Mesenchymal stem cell (in vitro differentiated cells and primary cell): ENCODE data around the gene PKNOX2.

Experiments used
- DNase-seq: peaks from one replicate; pipeline ENCODE4 v3.0.0-alpha.2; 2013
- H2AFZ ChIP-seq: one replicate; pipeline ENCODE4 v1.6.1; 2013; ENCODE audit warnings: low read depth, mild to moderate bottlenecking, control low read depth, inconsistent platforms, low read length, moderate library complexity
- H2AK5ac ChIP-seq: 2 replicates; pipeline ENCODE4 v1.6.1; 2013; ENCODE audit warnings: low read length, moderate library complexity, mild to moderate bottlenecking, inconsistent platforms; ENCODE audit not compliant: severe bottlenecking
- H2BK120ac ChIP-seq: one replicate; pipeline ENCODE4 v1.6.1; 2013; ENCODE audit warnings: low read depth, mild to moderate bottlenecking, inconsistent platforms, low read length, moderate library complexity
- H2BK12ac ChIP-seq, 2 experiments: one replicate each; pipeline ENCODE4 v1.6.1; 2013; ENCODE audit warnings: inconsistent platforms in 2 of 2, low read length in 2 of 2, mild to moderate bottlenecking in 2 of 2, moderate library complexity in 2 of 2, control low read depth in 1 of 2
- H2BK15ac ChIP-seq: one replicate; pipeline ENCODE4 v1.6.1; 2013; ENCODE audit warnings: mild to moderate bottlenecking, low read depth, inconsistent platforms; ENCODE audit not compliant: poor library complexity, severe bottlenecking
- H2BK5ac ChIP-seq: 2 replicates; pipeline ENCODE4 v1.6.1; 2013; ENCODE audit warnings: low read depth, mild to moderate bottlenecking, low read length, control low read depth, inconsistent platforms; ENCODE audit not compliant: poor library complexity, severe bottlenecking
- H3K14ac ChIP-seq, 2 experiments: one replicate each; pipeline ENCODE4 v1.6.1; 2013; ENCODE audit warnings: inconsistent platforms in 2 of 2, low read length in 2 of 2, control low read depth in 1 of 2, mild to moderate bottlenecking in 1 of 2, moderate library complexity in 1 of 2
- H3K18ac ChIP-seq, 2 experiments: one replicate each; pipeline ENCODE4 v1.6.1; 2013; ENCODE audit warnings: inconsistent platforms in 2 of 2, low read length in 2 of 2, control low read depth in 1 of 2, low read depth in 1 of 2, mild to moderate bottlenecking in 1 of 2
- H3K23ac ChIP-seq, 2 experiments: one replicate each; pipeline ENCODE4 v1.6.1; 2013; ENCODE audit warnings: inconsistent platforms in 2 of 2, low read length in 2 of 2, mild to moderate bottlenecking in 2 of 2, moderate library complexity in 2 of 2, control low read depth in 1 of 2
- H3K27ac ChIP-seq: 2 replicates; pipeline ENCODE4 v1.5.1; 2013; ENCODE audit warnings: mild to moderate bottlenecking, moderate library complexity, low read length, control low read depth, inconsistent platforms; ENCODE audit not compliant: poor library complexity, severe bottlenecking
- H3K27me3 ChIP-seq, 2 experiments: 2 replicates each; pipeline versions ENCODE4 v1.6.1 to v1.7.0; 2013; ENCODE audit warnings: low read length in 2 of 2, mild to moderate bottlenecking in 2 of 2, moderate library complexity in 2 of 2, control low read depth in 1 of 2, inconsistent platforms in 1 of 2; ENCODE audit not compliant: control insufficient read depth in 1 of 2, insufficient read depth in 1 of 2
- H3K36me3 ChIP-seq, 2 experiments: 2 replicates each; pipeline versions ENCODE4 v1.6.1 to v1.7.0; 2013; ENCODE audit warnings: low read length in 2 of 2, control low read depth in 1 of 2, inconsistent platforms in 1 of 2, low read depth in 1 of 2, mild to moderate bottlenecking in 1 of 2; ENCODE audit not compliant: insufficient read depth in 2 of 2, control insufficient read depth in 1 of 2
- H3K4ac ChIP-seq, 2 experiments: one replicate each; pipeline ENCODE4 v1.6.1; 2013; ENCODE audit warnings: inconsistent platforms in 2 of 2, low read length in 2 of 2, mild to moderate bottlenecking in 2 of 2, moderate library complexity in 2 of 2, control low read depth in 1 of 2, low read depth in 1 of 2
- H3K4me1 ChIP-seq: 2 replicates; pipeline ENCODE4 v1.6.1; 2013; ENCODE audit warnings: low read depth, low read length, control low read depth; ENCODE audit not compliant: control insufficient read depth, insufficient read depth
- H3K4me2 ChIP-seq: 2 replicates; pipeline ENCODE4 v1.6.1; 2013; ENCODE audit warnings: low read length, mild to moderate bottlenecking, inconsistent platforms; ENCODE audit not compliant: poor library complexity, severe bottlenecking
- H3K4me3 ChIP-seq, 2 experiments: 2 replicates each; pipeline versions ENCODE4 v1.5.1 to v1.7.0; 2013; ENCODE audit warnings: low read length in 2 of 2, mild to moderate bottlenecking in 2 of 2, control low read depth in 1 of 2, low read depth in 1 of 2; ENCODE audit not compliant: insufficient read depth in 1 of 2
- H3K79me1 ChIP-seq: replicated peaks from 2 replicates; pipeline ENCODE4 v1.6.1; 2013; ENCODE audit warnings: mild to moderate bottlenecking, control low read depth, low read length, inconsistent platforms; ENCODE audit not compliant: poor library complexity, severe bottlenecking
- H3K9ac ChIP-seq: 2 replicates; pipeline ENCODE4 v1.7.0; 2013; ENCODE audit warnings: mild to moderate bottlenecking, low read length, moderate library complexity
- H3K9me3 ChIP-seq: 2 replicates; pipeline ENCODE4 v1.7.0; 2013; ENCODE audit warnings: mild to moderate bottlenecking, low read length; ENCODE audit not compliant: control insufficient read depth
- H4K8ac ChIP-seq: one replicate; pipeline ENCODE4 v1.6.1; 2013; ENCODE audit warnings: inconsistent platforms, mild to moderate bottlenecking, low read length, moderate library complexity
- H4K91ac ChIP-seq: one replicate; pipeline ENCODE4 v1.6.1; 2013; ENCODE audit warnings: mild to moderate bottlenecking, low read length, inconsistent platforms
- WGBS: methylation state at CpG from one replicate; pipeline ENCODE4 v1.1.7; 2013; ENCODE audit warnings: mixed read lengths; 5-methylcytosine and 5-hydroxymethylcytosine counted together

Gene PKNOX2

GRCh38 chr11:125305345-125305744, 140.8 kb downstream of the PKNOX2 start:
- Histone ChIP-seq H2BK120ac (no peak overlapping the region), H3K36me3 (peaks cover 0 to 24% of the 10 kb centered on the region in 2 experiments), H3K27ac (no peak overlapping the region), H3K4me2 (no peak overlapping the region), H4K8ac (no peak overlapping the region), H3K9ac (no peak overlapping the region), H3K4me1 (peaks cover 28% of the 10 kb centered on the region), H3K27me3 (peaks cover 0 to 22% of the 10 kb centered on the region in 2 experiments), H3K4me3 (no peak overlapping the region), H3K4ac (no peak overlapping the region), H3K14ac (peak overlapping the region in 1 of 2 experiments; percentile 71), H2BK15ac (no peak overlapping the region), H3K9me3 (no peaks in the 10 kb centered on the region), H4K91ac (no peak overlapping the region), H3K18ac (no peak overlapping the region), H2BK5ac (no peak overlapping the region), H2AFZ (no peak overlapping the region), H2BK12ac (no peak overlapping the region), H3K23ac (no peak overlapping the region), H2AK5ac (no peak overlapping the region), H3K79me1 (peaks cover 17% of the 10 kb centered on the region)
- DNase-seq: no peak
- 88% methylated on average over 7 of the region's 7 CpGs for WGBS

GRCh38 chr11:125306476-125306875, 141.9 kb downstream of the PKNOX2 start:
- DNase-seq: no peak
- no peak overlapping the region for H2BK12ac ChIP-seq
- H3K4me3 ChIP-seq: no peak overlapping the region
- WGBS: 84% methylated on average over 6 of the region's 7 CpGs
- H3K23ac ChIP-seq: no peak overlapping the region
- peaks cover 23% of the 10 kb centered on the region for H3K4me1 ChIP-seq
- no peak overlapping the region for H2BK120ac ChIP-seq
- no peak overlapping the region for H3K9ac ChIP-seq
- H2BK5ac ChIP-seq: no peak overlapping the region
- no peak overlapping the region for H4K8ac ChIP-seq
- H2AK5ac ChIP-seq: no peak overlapping the region
- peaks cover 0 to 24% of the 10 kb centered on the region in 2 experiments for H3K36me3 ChIP-seq
- peaks cover 21% of the 10 kb centered on the region for H3K79me1 ChIP-seq
- no peak overlapping the region for H2BK15ac ChIP-seq
- no peaks in the 10 kb centered on the region for H3K9me3 ChIP-seq
- H3K4me2 ChIP-seq: no peak overlapping the region
- no peak overlapping the region for H3K27ac ChIP-seq
- peaks cover 0 to 27% of the 10 kb centered on the region in 2 experiments for H3K27me3 ChIP-seq
- H3K14ac ChIP-seq: no peak overlapping the region
- no peak overlapping the region for H3K18ac ChIP-seq
- no peak overlapping the region for H3K4ac ChIP-seq
- H4K91ac ChIP-seq: no peak overlapping the region
- no peak overlapping the region for H2AFZ ChIP-seq

GRCh38 chr11:125308246-125308645, 143.7 kb downstream of the PKNOX2 start:
- Histone ChIP-seq H3K4ac (no peak overlapping the region), H2BK5ac (no peak overlapping the region), H2BK15ac (no peak overlapping the region), H3K27ac (no peak overlapping the region), H2AFZ (no peak overlapping the region), H3K23ac (no peak overlapping the region), H3K4me1 (peaks cover 27% of the 10 kb centered on the region), H4K8ac (no peak overlapping the region), H2BK12ac (no peak overlapping the region), H3K14ac (no peak overlapping the region), H3K79me1 (peaks cover 26% of the 10 kb centered on the region), H3K18ac (no peak overlapping the region), H3K27me3 (peaks cover 0 to 43% of the 10 kb centered on the region in 2 experiments), H3K9me3 (no peaks in the 10 kb centered on the region), H3K4me2 (no peak overlapping the region), H3K4me3 (no peak overlapping the region), H2BK120ac (no peak overlapping the region), H3K36me3 (peaks cover 0 to 19% of the 10 kb centered on the region in 2 experiments), H2AK5ac (no peak overlapping the region), H4K91ac (no peak overlapping the region), H3K9ac (no peak overlapping the region)
- no peak for DNase-seq
- 85% methylated on average over 5 of the region's 5 CpGs for WGBS

GRCh38 chr11:125312391-125312790, 147.8 kb downstream of the PKNOX2 start:
- Histone ChIP-seq H2BK5ac (no peak overlapping the region), H3K23ac (no peak overlapping the region), H3K4ac (no peak overlapping the region), H3K27me3 (peaks cover 0 to 44% of the 10 kb centered on the region in 2 experiments), H2BK15ac (no peak overlapping the region), H2BK12ac (no peak overlapping the region), H3K18ac (no peak overlapping the region), H4K8ac (no peak overlapping the region), H3K36me3 (peaks cover 0 to 16% of the 10 kb centered on the region in 2 experiments), H3K4me1 (peaks cover 35% of the 10 kb centered on the region), H4K91ac (no peak overlapping the region), H3K79me1 (peaks cover 16% of the 10 kb centered on the region), H3K27ac (no peak overlapping the region), H3K9me3 (peaks cover 3% of the 10 kb centered on the region), H2AFZ (no peak overlapping the region), H2BK120ac (no peak overlapping the region), H3K9ac (no peak overlapping the region), H2AK5ac (peak overlapping the region; percentile 35), H3K14ac (peak overlapping the region in 1 of 2 experiments; percentile 55), H3K4me3 (no peak overlapping the region), H3K4me2 (no peak overlapping the region)
- WGBS: 93% methylated on average over 12 of the region's 12 CpGs
- no peak for DNase-seq
